Stimulated activated CD8-positive, alpha-beta memory T cell treated with anti-CD3 and anti-CD28 coated beads, Interleukin-4, amount 100 ng/mL, for 24 hours (primary cell): ENCODE measurements around the gene VPREB3.
A peak's percentile ranks its signal among the peaks of the same experiment; 100 is the strongest.
"Not testable (repeated sequence)": the region's sequence is repeated elsewhere in the genome, so short reads cannot be mapped to it uniquely, and the experiment has no call there.

Source experiments
- DNase-seq: peaks from one replicate; pipeline ENCODE4 v3.0.0-alpha.2; 2020; ENCODE audit warnings: low read depth

The VPREB3 gene

GRCh38 chr22:23742505-23743264, 11.5 kb downstream of the VPREB3 start:
- DNase-seq = no peak

- DNase-seq = no peak
Measured at GRCh38 chr22:23737696-23738095, 16.5 kb downstream of the VPREB3 start.

GRCh38 chr22:23728108-23728507, 26.1 kb downstream of the VPREB3 start:
- DNase-seq = not testable (repeated sequence)

GRCh38 chr22:23722724-23723123, 31.5 kb downstream of the VPREB3 start:
- DNase-seq = no peak

- DNase-seq = no peak
Measured at GRCh38 chr22:23722160-23722559, 32.1 kb downstream of the VPREB3 start.

GRCh38 chr22:23720855-23721254, 33.4 kb downstream of the VPREB3 start:
- no peak for DNase-seq

DNA sequence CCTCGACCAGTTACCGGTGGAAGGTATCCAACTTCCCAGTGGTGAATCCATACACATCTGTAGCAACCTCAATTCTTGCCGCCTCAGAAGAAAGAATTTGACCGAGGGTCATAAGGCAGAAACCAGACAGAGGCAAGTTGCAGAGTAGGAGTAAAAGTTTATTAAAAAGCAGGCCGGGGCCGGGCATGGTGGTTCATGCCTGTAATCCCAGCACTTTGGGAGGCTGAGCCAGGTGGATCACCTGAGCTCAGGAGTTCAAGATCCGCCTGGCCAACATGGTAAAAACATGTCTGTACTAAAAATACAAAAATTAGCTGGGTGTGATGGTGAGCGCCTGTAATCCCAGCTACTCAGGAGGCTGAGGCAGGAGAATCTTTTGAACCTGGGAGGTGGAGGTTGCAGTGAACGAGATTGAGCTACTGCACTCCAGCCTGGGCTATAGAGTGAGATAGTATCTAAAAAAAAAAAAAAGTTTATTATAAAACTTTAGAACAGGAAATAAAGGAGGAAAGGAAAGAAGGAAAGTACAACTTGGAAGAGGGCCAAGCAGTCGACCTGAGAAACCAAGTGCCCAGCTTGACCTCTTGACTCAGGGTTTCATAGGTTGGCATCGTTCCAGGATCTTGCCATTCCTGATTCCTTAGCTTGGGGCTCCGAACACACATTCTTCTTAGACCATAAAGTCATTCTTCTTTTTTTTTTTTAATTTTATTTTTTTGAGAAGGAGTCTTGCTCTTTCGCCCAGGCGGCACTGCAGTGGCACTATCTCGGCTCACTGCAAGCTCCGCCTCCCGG, 35.7 kb downstream of the VPREB3 start:
- no peak for DNase-seq

- peak; percentile 74 for DNase-seq
Measured at GRCh38 chr22:23716811-23717801, 37.1 kb downstream of the VPREB3 start.

DNA sequence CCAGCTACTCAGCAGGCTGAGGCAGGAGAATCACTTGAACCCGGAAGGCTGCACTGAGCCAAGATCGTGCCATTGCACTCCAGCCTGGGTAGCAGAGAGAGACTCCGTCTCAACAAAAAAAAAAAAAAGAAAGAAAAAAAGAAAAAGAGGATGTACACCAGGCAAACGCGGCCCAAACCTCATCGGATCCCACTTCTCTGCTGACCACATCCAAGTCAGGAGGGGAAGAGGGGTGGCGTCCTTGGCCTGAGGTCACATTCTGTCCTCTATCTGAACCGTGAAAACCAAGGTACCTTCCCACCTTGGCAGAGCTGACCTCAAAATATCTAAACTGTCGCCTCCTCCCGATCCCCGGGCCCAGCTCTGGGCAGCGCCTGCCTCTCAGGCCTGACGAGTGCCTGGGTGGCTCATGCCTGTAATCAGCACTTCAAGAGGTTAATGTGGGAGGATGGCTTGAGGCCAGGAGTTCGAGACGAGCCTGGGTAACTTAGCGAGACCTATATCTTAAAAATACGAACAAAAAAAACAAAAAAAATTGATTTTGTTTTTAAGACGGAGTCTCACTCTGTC, 38.3 kb downstream of the VPREB3 start:
- no peak for DNase-seq

- no peak for DNase-seq
Measured at GRCh38 chr22:23714596-23715578, 39.3 kb downstream of the VPREB3 start.

- DNase-seq = no peak
Measured at GRCh38 chr22:23713696-23714595, 40.3 kb downstream of the VPREB3 start.

GRCh38 chr22:23712256-23712655, 42.0 kb downstream of the VPREB3 start:
- no peak for DNase-seq

- DNase-seq = no peak
Measured at GRCh38 chr22:23709107-23709506, 45.1 kb downstream of the VPREB3 start.

DNA sequence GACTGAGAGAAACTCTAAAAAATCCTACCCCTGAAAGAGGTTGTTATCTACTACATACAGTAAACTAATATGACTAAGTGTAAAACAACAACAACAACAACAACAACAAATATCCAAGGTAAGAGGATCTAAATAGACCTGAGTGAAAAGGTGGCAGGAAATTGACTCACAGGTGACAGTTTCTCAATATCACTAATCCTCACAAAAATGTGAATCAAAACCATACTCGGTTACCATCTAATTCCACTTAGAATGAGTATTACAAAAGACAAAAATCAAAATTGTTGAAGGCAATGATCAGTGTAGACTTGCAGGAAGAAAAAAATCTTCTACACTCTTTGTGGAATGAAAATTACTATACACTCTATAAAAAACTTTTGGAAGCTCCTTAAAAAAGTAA, 46.0 kb downstream of the VPREB3 start:
- DNase-seq = no peak

- DNase-seq = no peak
Measured at GRCh38 chr22:23705358-23705757, 48.9 kb downstream of the VPREB3 start.

DNA sequence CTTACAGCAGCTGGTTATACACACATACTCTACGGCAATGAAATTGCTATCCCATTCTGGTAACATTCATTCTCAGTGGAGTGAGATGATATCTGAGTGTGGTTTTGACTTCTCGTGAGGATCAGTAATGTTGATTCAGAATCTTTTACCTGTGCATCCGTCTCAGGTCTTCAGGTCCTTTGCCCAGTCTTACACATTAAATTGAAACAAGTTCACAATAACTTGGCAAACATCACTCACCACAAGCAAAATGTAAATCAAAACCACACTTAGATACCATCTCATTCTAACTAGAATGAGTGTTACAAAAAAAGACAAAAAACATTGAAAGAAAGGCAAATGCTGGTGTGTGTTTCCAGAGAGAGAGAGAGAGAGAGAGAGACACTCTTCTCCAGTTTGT, 49.4 kb downstream of the VPREB3 start:
- no peak for DNase-seq

- no peak for DNase-seq
Measured at GRCh38 chr22:23704062-23704461, 50.2 kb downstream of the VPREB3 start.
